Measurements from ENCODE around the gene TSGA10IP.

DNA sequence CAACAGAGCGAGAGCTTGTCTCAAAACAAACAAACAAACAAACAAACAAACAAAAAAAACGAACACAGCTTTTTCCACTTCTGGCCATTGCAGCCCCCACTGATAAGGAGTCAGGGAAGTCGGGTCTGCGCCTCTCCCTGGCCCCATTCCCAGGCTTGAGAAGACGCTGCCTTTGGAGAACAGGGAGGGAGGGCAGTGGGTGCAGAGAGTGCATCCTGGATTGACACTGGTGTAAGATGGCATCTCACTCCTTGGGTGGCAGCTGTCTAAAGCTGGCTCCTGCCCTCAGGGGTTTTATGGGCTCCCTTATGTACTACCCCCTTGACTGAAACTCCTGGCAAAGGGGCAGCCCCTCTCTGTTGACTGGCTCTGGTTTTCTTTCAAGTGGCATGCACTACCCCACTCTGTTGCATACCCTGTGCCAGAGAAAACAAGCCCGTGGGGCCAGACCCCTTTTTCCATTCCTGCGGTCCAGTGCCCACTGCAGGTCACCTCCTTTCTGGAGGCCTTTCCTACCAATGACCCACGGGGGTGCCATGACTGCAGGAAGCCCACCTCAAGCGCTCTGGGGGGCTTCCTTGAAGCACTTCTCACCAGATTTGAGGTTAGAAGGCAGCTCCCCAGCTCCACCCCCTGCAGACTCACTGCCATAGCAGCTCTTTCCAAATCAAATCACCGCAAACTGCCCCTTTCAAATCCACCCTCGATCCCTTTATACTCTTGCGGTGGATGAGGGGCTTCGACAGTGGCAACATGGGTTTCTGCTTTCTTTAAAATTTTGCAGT is 13.3 kb upstream of the TSGA10IP start:
- no peak for TF ChIP-seq POLR2A (IDR thresholded peaks at IDR 0.05)
- TF ChIP-seq, protein P1, sequence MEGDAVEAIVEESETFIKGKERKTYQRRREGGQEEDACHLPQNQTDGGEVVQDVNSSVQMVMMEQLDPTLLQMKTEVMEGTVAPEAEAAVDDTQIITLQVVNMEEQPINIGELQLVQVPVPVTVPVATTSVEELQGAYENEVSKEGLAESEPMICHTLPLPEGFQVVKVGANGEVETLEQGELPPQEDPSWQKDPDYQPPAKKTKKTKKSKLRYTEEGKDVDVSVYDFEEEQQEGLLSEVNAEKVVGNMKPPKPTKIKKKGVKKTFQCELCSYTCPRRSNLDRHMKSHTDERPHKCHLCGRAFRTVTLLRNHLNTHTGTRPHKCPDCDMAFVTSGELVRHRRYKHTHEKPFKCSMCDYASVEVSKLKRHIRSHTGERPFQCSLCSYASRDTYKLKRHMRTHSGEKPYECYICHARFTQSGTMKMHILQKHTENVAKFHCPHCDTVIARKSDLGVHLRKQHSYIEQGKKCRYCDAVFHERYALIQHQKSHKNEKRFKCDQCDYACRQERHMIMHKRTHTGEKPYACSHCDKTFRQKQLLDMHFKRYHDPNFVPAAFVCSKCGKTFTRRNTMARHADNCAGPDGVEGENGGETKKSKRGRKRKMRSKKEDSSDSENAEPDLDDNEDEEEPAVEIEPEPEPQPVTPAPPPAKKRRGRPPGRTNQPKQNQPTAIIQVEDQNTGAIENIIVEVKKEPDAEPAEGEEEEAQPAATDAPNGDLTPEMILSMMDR (IDR thresholded peaks at IDR 0.05): no peak

All from sigmoid colon (tissue), 3 donors.